HG02870 (cell line): ENCODE data around the gene OPN4.
"Not testable (repeated sequence)": the region's sequence is repeated elsewhere in the genome, so short reads cannot be mapped to it uniquely, and the experiment has no call there.

Experiments used
- ATAC-seq: cut with Tn5 transposase; IDR thresholded peaks from one replicate; pipeline ENCODE4 v1.9.1; 2021; ENCODE audit warnings: mild to moderate bottlenecking, moderate library complexity; ENCODE audit not compliant: unreplicated experiment

Gene OPN4, protein sequence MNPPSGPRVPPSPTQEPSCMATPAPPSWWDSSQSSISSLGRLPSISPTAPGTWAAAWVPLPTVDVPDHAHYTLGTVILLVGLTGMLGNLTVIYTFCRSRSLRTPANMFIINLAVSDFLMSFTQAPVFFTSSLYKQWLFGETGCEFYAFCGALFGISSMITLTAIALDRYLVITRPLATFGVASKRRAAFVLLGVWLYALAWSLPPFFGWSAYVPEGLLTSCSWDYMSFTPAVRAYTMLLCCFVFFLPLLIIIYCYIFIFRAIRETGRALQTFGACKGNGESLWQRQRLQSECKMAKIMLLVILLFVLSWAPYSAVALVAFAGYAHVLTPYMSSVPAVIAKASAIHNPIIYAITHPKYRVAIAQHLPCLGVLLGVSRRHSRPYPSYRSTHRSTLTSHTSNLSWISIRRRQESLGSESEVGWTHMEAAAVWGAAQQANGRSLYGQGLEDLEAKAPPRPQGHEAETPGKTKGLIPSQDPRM

DNA sequence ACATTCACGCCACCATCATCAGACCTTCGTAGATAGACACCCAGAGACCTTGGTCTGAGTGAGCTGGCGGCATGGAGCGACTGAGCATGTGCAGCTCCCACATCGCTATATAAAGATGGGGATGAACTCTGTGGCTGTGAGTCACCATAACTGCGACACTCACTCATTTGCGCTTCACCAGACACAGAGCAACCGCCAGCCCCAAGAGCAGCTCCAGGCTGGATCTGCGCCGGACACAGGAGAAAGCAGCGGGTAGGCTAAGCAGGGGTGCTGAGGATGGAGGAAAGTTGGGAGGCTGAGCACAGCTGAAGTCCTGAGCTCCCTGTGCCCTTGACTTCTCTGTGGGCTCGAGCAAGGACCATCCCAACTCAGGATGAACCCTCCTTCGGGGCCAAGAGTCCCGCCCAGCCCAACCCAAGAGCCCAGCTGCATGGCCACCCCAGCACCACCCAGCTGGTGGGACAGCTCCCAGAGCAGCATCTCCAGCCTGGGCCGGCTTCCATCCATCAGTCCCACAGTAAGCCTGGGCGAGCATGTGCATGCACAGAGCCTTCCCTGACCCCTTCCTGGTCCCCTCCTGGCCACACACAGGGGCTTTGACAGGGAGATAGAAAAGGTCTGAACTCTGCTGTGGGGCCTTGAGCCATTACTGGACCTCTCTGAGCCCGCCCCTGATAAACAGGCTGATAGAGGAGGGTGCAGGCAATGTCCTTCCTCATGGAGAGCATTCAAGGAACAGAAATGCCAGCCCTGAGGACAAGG lies at the start of gene OPN4:
OPN4 (plus strand) TSS at position 137 of the 762 bp plus-strand sequence; CDS start at position 374, 237 bp downstream.
- no peak for ATAC-seq

DNA sequence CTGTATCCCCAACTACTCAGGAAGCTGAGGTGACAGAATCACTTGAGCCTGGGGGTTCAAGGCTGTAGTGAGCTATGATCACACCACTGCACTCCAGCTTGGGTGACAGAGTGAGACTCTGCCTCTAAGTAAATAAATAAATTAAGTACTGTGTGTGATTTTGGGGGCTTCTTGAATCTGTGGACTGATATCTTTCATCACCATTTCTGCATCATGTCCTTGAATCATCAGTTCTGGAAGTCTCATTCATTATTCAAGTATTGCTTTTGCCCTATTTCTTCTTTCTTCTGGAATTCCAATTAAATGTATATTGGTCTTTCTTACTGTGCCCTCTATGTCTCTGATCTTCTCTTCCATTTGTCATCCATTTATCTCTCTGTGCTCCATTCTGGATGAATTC lies 46.7 kb upstream of the OPN4 start:
- ATAC-seq = no peak

DNA sequence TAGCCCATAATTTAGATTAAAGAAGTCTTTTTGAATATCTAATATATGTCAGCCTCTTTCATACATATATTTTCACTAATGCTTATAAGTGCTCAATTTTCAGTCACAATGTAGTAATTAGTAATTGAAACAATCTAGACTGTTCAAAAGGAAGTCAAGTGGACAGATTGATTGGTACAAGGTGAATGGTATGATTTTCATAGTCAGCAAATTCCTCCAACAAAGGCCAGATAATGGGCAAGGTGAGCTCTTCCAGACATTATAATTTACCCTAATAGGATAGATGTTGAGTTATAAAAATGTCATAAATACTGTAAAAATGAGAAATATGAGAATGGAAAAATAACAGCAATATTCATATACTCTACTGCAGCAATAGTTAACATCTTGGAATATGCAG lies 44.4 kb upstream of the OPN4 start:
- ATAC-seq = no peak

DNA sequence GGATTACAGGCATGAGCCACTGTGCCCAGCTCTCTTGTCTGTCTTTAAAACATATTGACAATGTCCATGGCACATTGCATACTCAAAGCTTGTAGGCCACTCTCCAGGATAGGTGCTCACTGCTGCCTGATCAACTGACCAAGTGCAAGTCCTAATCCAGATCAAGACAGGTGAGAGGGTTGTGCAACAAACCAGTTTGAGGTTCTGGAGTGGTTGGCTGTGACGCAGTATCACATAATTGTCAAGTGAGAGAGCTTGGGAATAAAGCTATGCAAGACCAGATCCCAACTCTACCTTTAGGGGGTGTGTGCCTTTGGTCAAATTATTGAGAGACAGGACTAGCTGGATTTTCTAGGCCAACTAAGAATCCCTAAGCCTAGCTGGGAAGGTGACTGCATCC lies 43.0 kb upstream of the OPN4 start:
- no peak for ATAC-seq

DNA sequence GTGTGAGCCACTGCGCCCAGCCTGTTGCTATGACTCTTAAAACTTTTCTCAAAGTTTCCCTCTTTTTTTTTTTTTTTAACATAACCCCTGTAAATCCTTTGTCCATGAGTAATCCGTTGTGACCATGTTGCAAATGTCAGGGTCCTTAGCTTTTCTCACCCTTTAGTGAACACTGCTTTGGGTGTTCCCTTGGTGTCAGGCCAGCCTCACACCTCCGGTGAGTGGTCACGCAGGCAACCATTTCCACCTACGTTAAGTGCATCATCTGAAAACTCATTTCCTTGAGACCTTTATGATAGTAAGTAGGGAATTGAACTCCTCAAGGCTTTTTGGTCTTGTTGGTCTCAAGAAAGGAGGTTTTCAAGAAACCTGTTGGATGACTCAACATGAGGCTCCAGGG lies 41.3 kb upstream of the OPN4 start:
- ATAC-seq = no peak

DNA sequence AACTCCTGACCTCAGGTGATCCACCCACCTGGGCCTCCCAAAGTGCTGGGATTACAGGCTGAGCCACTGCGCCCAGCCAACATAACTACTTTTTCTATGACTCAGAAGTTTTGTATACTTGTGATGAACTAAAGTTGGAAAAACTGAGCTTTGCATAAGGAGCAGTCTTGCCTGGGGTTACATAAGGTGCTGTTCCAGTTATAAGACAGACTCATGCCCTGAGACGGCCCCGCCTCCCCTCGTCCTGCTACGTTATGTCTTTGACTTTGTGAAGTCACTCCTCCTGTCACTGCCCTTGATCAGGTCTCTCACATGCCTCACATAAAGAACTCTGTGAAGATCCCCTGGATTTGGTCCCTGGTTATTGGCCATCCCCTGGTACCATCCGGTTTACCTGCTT lies 40.4 kb upstream of the OPN4 start:
- ATAC-seq = no peak

DNA sequence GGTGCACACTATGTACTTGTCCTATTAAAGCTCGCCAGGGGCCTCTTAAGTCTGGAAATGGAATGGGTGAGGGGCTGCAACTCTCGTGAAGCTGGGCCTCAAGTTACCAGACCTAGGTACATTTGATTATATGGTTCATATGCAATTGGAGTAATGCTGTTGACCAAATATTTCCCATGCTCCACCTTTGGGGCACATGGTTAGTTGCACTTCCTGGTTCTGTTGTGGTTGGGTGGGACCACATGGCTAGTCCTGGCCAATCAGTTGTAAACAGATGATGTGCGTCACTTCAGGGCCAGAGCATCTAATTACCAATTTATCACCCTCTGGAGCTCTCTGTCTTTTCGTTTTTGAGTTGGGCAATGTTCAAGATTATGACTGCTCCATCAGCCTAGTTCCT lies 39.5 kb upstream of the OPN4 start:
- ATAC-seq = no peak

DNA sequence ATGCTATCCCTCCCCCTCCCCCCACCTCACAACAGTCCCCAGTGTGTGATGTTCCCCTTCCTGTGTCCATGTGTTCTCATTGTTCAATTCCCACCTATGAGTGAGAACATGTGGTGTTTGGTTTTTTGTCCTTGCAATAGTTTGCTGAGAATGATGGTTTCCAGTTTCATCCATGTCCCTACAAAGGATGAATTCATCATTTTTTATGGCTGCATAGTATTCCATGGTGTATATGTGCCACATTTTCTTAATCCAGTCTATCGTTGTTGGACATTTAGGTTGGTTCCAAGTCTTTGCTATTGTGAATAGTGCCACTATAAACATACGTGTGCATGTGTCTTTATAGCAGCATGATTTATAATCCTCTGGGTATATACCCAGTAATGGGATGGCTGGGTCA lies 37.1 kb upstream of the OPN4 start:
- not testable (repeated sequence) for ATAC-seq

DNA sequence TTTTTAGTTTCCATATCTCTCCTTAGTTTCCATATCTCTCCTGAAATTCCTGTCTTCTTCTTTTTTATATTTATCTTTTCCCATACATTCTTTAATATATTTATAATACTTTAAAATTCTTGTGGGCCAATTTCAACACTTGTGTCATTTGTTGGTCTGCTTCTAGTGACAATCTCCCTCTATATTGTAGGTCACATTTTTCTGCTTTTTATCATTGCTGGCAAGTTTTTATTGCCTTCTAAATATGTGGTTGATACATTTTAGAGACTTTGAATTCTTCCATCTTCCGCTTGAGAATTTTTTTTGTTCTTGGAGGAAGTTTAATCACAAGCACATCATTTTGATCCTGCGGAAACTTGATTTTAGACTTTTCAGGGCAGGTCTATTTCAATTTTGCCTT lies 26.0 kb upstream of the OPN4 start:
- ATAC-seq = no peak

DNA sequence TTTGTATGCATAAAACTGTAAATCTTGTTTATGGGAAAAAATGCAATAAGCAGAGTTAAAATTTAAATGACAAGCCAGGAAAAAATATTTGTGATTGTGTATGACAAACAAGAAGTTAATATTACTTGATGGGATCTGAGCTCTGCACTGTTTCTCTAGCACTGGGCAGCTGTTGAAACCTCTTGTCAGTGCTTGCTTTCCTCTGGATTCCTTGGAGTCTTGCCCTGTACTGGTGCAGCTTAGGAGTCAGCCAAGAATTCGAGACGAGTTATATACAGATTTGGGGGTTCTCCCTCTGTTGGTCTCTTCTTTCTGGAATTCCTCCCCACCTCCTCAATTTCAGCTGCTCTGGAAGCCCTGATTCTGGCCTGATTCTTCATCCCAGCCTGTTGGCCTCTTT lies 24.3 kb upstream of the OPN4 start:
- no peak for ATAC-seq

DNA sequence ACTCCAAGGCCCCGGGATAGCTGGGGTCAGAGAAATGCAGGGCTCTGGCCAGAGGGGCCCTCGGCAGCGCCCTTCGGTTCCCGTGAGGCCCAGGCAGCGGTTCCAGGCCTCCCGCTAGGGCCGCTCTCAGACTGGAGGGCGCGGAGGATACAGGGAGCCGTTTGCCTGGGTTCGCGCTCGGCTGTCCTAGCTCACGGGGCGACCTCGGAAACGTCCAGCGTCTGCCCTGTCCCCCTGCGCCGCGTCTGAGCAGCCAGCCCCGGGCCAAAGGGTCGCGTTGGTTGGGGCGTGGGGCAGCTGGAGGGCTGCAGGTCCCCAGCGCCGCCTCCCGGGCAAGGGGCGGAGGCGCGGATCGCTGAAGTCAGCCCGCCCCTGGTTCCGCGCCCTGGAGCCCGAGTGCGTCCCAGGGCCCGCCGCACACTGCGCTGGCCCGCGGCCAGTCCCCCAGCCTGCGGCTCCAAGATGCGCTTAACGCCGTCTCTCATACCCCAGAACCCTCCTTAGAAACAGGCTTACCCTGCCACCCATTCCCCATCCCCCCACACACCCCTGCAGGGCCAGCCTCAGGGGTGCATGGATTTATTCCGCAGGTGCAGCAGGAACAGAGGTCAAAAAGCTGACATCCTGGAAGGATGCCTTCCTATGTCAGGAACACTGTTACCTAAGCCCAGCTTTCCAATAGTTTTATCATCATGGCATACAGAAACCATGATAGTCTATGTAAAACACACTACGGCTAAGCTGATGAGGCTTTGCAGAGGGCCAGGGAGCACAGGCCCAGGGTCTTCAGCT lies 22.1 kb upstream of the OPN4 start:
- ATAC-seq = no peak

DNA sequence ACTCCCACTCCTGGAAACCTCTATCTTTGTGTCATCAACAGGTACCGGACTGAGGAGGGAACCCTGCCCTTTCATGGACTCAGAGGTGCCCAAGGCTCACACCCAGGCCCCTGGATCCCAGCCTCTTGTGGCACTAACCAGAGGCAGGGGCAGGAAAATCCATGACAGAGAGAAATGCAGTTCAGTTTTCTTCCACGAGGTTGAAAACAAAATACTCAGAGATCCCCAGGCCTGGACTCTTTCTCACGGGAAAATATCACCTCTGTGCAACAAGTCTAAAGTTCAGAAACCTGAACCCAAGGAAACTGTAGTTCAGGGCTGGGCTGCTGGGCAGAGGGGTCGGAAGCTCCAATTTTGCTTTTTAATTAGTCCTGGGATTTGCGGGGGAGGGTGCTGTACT lies 21.4 kb upstream of the OPN4 start:
- ATAC-seq = no peak

DNA sequence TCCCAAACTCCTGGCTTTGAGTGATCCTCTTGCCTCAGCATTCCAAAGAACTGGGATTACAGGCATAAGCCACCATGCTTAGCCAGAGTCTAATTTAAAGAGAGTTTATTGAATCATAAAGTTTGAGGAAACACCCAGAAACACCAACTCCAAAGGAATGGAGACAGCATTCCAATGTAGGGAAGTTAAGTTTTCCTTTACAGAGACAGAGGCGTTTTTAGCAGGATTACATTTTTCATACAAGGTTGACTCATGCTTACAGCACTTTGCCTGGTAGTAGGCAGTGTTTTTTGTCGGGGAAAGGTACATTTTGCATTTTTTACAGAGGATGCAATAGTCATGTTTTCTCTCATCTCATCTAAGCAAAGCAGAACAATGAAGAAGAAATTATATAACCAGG lies 18.9 kb upstream of the OPN4 start:
- no peak for ATAC-seq

DNA sequence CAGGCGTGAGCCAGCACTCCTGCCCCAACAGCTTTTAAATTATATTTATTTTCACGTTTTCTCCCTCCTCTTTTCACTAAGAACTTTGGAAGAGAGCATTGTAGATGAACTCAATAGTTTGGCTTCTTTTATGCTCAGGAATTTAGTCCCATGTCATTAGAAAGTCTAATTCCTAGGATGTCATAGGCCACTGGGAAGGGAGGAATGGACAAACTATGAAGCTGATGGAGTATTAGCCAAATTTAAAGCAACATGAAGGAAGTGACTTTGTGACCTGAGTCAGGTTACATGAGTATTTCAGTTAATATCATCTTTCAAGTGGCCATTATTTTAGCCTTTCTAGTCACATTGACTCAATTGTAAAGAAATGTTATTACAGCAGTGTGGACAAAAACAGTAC lies 18.0 kb upstream of the OPN4 start:
- ATAC-seq = no peak

DNA sequence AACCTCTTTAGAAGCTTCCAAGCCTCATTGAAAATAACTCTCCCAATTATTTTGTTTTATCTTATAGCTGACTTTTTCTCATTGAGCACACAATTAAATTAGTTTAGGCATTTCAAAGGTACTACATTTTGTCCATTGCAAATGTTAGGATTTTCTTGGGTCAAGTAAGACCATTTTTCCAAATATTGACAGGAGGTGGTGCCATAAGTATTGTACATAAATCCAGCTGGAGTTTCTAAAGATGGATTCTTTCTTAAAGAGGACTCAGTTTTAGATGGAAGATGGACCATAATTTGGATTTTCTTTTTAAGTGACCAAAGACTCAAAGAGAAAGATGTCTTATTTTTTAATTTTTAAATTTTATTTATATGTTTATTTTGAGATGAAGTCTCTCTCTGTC lies 12.3 kb upstream of the OPN4 start:
- ATAC-seq = no peak

DNA sequence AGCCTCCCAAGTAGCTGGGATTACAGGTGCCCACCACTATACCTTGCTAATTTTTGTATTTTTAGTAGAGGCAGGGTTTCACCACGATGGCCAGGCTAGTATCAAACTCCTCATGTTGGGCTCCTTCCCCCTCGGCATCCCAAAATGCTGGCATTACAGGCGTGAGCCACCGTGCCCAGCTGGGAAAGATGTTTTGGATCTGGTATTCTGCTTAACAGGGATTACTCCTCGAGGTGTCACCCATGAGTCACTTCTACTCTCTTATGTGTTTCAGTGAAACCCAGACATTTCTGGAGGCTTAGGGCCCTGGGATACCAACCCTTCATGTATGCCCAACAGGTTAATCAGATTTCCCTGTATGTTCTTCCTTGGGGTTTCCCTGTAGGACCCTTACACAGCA lies 11.8 kb upstream of the OPN4 start:
- ATAC-seq = no peak

DNA sequence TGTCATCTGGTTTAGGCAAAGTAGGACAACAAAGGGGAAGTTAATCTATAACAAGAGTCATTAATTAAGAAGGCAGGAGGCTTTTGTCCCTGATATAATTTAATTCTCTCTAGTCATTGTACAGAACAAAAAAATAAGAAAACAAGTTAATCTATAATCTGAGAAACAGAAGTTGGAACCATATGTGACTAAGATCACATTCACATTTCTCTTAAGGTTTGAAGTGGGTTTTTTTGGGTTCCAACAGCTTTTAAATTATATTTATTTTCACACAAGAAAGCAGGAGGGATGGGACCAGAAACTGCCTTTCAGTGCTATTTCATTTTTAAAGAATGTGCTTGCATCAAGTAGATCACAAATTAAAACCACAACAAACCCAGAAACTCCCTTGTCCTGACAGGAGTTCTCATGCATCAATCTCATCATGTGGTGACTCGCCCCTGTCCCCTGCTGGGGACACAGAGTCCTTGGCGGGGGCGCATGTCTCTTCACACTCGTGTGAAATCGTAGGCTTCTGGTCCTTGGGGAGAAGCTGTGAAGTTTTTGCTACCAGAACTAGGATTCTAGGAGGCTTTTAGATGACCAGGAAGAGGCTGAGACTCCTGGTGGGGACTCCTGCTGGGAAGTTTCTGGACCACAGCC lies 10.1 kb upstream of the OPN4 start:
- ATAC-seq = no peak

DNA sequence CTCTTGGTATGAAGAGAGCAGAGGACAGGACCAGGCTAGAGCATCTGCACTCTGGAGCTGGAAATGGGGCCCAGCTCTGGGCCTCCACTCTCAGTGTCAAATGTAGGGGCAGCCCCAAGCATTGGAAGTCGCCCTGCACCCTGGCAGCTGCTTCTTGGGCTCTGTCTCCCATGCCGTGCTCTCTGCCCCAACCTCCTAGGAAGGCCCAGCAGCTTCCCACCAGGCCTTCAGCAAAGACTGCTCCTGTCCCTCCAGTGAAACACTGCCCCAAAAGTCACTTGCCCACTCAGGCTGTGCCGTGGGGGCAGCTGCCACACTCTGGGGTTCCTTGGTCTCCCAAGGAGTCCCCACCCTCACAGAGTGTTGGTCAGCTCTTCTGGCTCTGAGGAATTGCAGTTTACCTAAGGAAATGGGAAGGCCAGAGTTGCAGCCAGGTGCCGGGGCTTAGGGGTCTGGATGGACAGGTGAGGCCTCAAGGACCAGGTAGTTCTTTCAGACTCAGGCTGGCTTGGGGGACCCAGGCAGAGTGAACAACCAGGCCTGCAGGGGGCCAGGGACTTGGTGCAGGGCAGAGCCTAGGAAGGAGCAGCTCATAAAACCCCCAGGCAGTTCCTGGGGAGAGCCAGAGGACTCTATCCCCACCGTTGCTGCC lies 9.4 kb upstream of the OPN4 start:
- no peak for ATAC-seq

DNA sequence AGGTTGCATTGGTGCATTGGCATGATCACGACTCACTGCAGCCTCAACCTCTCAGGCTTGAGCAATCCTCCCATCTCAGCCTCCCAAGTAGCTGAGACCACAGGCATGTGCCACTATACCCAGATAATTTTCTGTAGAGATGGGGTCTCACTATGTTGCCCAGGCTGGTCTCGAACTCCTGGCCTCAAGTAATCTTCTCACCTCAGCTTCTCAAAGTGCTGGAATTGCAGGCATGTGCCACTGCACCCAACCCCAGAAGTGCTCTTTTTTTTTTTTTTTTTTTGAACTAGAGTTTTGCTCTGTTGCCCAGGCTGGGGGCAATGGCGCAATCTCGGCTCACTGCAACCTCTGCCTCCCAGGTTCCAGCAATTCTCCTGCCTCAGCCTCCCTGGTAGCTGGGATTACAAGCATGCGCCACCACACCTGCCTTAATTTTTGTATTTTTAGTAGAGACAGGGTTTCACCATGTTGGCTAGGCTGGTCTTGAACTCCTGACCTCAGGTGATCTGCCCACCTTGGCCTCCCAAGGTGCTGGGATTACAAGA lies 8.7 kb upstream of the OPN4 start:
- not testable (repeated sequence) for ATAC-seq

DNA sequence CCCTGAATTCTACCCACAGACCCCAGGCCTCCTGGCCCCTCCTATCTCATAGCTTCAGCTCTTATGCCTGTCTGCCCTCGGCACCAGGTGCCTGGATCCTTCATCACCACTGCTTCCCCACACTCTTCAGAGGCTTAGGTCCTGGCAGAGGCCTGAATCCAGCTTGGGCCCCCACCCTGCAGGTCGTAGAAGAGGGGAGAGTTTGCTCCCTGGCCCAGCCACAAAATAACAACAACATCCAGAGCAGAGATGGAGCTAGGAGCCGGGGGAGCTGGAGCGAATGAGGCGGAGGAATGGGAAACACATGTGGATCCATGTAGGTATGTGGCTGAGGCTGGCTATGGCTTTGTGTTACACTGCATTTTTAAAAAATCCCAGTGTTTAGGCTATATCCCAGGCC lies 7.8 kb upstream of the OPN4 start:
- no peak for ATAC-seq
